EH (cell line): ENCODE data around the gene PCDHB6.
"Not testable (repeated sequence)": the region's sequence is repeated elsewhere in the genome, so short reads cannot be mapped to it uniquely, and the experiment has no call there.

Source experiments
- DNase-seq: peaks from one replicate; pipeline ENCODE4 v3.0.0-alpha.2; 2015; ENCODE audit warnings: low read depth

PCDHB6 gene

GRCh38 chr5:141149812-141150211, at the start of gene PCDHB6:
Gene PCDHB6 (plus strand): TSS chr5:141150057. CDS start chr5:141150258, 201 bp downstream.
- DNase-seq = peak; percentile 8

- peak; percentile 15 for DNase-seq
Observed at GRCh38 chr5:141100243-141100805, 49.5 kb upstream of the PCDHB6 start, which contains the start of gene PCDHB3. Gene PCDHB3 (plus strand): TSS chr5:141100473. CDS start chr5:141100650, 177 bp downstream.

- no peak for DNase-seq
Observed at GRCh38 chr5:141101059-141101458, 48.8 kb upstream of the PCDHB6 start.

GRCh38 chr5:141102070-141102469, 47.8 kb upstream of the PCDHB6 start:
- DNase-seq = not testable (repeated sequence)

GRCh38 chr5:141102471-141102870, 47.4 kb upstream of the PCDHB6 start:
- not testable (repeated sequence) for DNase-seq

GRCh38 chr5:141105350-141105749, 44.5 kb upstream of the PCDHB6 start:
- no peak for DNase-seq

GRCh38 chr5:141119250-141119649, 30.6 kb upstream of the PCDHB6 start:
- no peak for DNase-seq

GRCh38 chr5:141121563-141121962, 28.3 kb upstream of the PCDHB6 start, which contains the start of gene PCDHB4:
Gene PCDHB4 (plus strand): TSS chr5:141121818. CDS start chr5:141121999, 181 bp downstream.
- DNase-seq = no peak

- no peak for DNase-seq
Observed at GRCh38 chr5:141121985-141122384, 27.9 kb upstream of the PCDHB6 start.

- DNase-seq = not testable (repeated sequence)
Observed at GRCh38 chr5:141123396-141124135, 26.3 kb upstream of the PCDHB6 start.

GRCh38 chr5:141127305-141127704, 22.6 kb upstream of the PCDHB6 start:
- DNase-seq = no peak

GRCh38 chr5:141135030-141135717, 14.7 kb upstream of the PCDHB6 start, which contains the start of gene PCDHB5:
Gene PCDHB5 (plus strand): TSS chr5:141135206. CDS start chr5:141135435, 229 bp downstream.
- no peak for DNase-seq

- no peak for DNase-seq
Observed at GRCh38 chr5:141135718-141136266, 14.1 kb upstream of the PCDHB6 start.

- DNase-seq = not testable (repeated sequence)
Observed at GRCh38 chr5:141137346-141137745, 12.5 kb upstream of the PCDHB6 start.

- no peak for DNase-seq
Observed at GRCh38 chr5:141150224-141150992, 551 bp downstream of the PCDHB6 start.

GRCh38 chr5:141150993-141151325, 1.1 kb downstream of the PCDHB6 start:
- DNase-seq = no peak

- DNase-seq = not testable (repeated sequence)
Observed at GRCh38 chr5:141151632-141152031, 1.8 kb downstream of the PCDHB6 start.

GRCh38 chr5:141152096-141152495, 2.2 kb downstream of the PCDHB6 start:
- not testable (repeated sequence) for DNase-seq

GRCh38 chr5:141155540-141156374, 5.9 kb downstream of the PCDHB6 start:
- no peak for DNase-seq

- not testable (repeated sequence) for DNase-seq
Observed at GRCh38 chr5:141157356-141157755, 7.5 kb downstream of the PCDHB6 start.

- DNase-seq = not testable (repeated sequence)
Observed at GRCh38 chr5:141157901-141158300, 8.0 kb downstream of the PCDHB6 start.
